SK-N-SH (cell line): ENCODE data around the gene PEX14. TPM values are rescaled to one million over a fixed set of nuclear protein-coding genes. Genes with fewer than 3 reads are reported as not detected.
A peak's percentile ranks its signal among the peaks of the same experiment; 100 is the strongest.

ENCODE experiments used
- CTCF ChIA-PET: fragments of 300-600, 350-600 bp; formaldehyde crosslinking; extraction: SDS; loops from one replicate; lab custom pipeline; 2021; lab: Yijun Ruan, JAX
- POLR2A ChIA-PET: fragments of 350-600 bp; sonication (Branson Sonifier 250); formaldehyde crosslinking; extraction: SDS; loops from one replicate; lab custom pipeline; 2020; ENCODE audit warnings: antibody characterized with exemption, inconsistent platforms; lab: Yijun Ruan, JAX
- DNase-seq: peaks from one replicate; pipeline ENCODE4 v3.0.0; 2012
- H2AFZ ChIP-seq: fragments of 200-600 bp; sonication (generic); 2 replicates; pipeline ENCODE4 v1.8.1; 2016; ENCODE audit warnings: antibody characterized with exemption, mild to moderate bottlenecking, low read depth
- H3F3A ChIP-seq: fragments of 200-600 bp; sonication (generic); replicated peaks from 2 replicates; pipeline ENCODE3; 2016; ENCODE audit warnings: antibody characterized with exemption, mild to moderate bottlenecking; ENCODE audit not compliant: insufficient read depth
- H3K27ac ChIP-seq, 2 experiments: fragments of 200-500 bp in 1 of 2; fragments of 200-600 bp in 1 of 2; sonication (Bioruptor generic) in 1 of 2; sonication (generic), shearing (Covaris generic) in 1 of 2; 2 replicates each; pipeline versions ENCODE4 v1.5.1 to v1.6.1; 2014 to 2016; ENCODE audit warnings: low read depth in 2 of 2, inconsistent platforms in 1 of 2, low read length in 1 of 2, mild to moderate bottlenecking in 1 of 2, mixed read lengths in 1 of 2
- H3K27me3 ChIP-seq: fragments of 200-600 bp; sonication (generic), shearing (Covaris generic); 2 replicates; pipeline ENCODE4 v1.6.1; 2016; ENCODE audit warnings: mixed run types; ENCODE audit not compliant: insufficient read depth
- H3K36me3 ChIP-seq, 2 experiments: fragments of 200-500 bp in 1 of 2; fragments of 200-600 bp in 1 of 2; sonication (Bioruptor generic) in 1 of 2; sonication (generic) in 1 of 2; replicated peaks in 1 of 2; 2 replicates each; pipeline versions ENCODE3 to v1.5.1; 2014 to 2016; ENCODE audit warnings: low read length in 1 of 2, mild to moderate bottlenecking in 1 of 2; ENCODE audit not compliant: insufficient read depth in 2 of 2, control insufficient read depth in 1 of 2
- H3K4me1 ChIP-seq, 2 experiments: fragments of 200-500 bp in 1 of 2; fragments of 200-600 bp in 1 of 2; sonication (Bioruptor generic) in 1 of 2; sonication (generic), shearing (Covaris generic) in 1 of 2; 2 replicates each; pipeline versions ENCODE4 v1.5.1 to v1.6.1; 2014 to 2016; ENCODE audit warnings: low read depth in 1 of 2, low read length in 1 of 2, mixed run types in 1 of 2; ENCODE audit not compliant: insufficient read depth in 2 of 2, control insufficient read depth in 1 of 2
- H3K4me2 ChIP-seq: fragments of 200-600 bp; sonication (generic), shearing (Covaris generic); 2 replicates; pipeline ENCODE4 v1.6.1; 2017; ENCODE audit warnings: mixed run types
- H3K4me3 ChIP-seq, 2 experiments: fragments of 200-500 bp in 1 of 2; fragments of 200-600 bp in 1 of 2; sonication (Bioruptor generic) in 1 of 2; sonication (generic), shearing (Covaris generic) in 1 of 2; 2 replicates each; pipeline versions ENCODE4 v1.5.1 to v1.8.1; 2014 to 2016; ENCODE audit warnings: low read depth in 2 of 2, inconsistent platforms in 1 of 2, low read length in 1 of 2, mild to moderate bottlenecking in 1 of 2, mixed read lengths in 1 of 2, moderate library complexity in 1 of 2
- H3K79me2 ChIP-seq: fragments of 200-600 bp; sonication (generic); 2 replicates; pipeline ENCODE4 v1.8.1; 2017; ENCODE audit warnings: mild to moderate bottlenecking; ENCODE audit not compliant: insufficient read depth
- H3K9ac ChIP-seq: fragments of 200-600 bp; sonication (generic); 2 replicates; pipeline ENCODE4 v1.6.1; 2017; ENCODE audit warnings: mixed run types
- H3K9me2 ChIP-seq: fragments of 200-600 bp; sonication (generic); 2 replicates; pipeline ENCODE4 v1.6.1; 2017; ENCODE audit warnings: mixed run types
- H3K9me3 ChIP-seq: fragments of 200-600 bp; sonication (generic); 2 replicates; pipeline ENCODE4 v1.6.1; 2017; ENCODE audit warnings: mixed run types, mild to moderate bottlenecking, moderate library complexity
- H4K20me1 ChIP-seq: fragments of 200-600 bp; sonication (generic); 2 replicates; pipeline ENCODE4 v1.6.1; 2017; ENCODE audit warnings: mild to moderate bottlenecking, mixed run types; ENCODE audit not compliant: insufficient read depth
- FOSL2 ChIP-seq: IDR thresholded peaks from 2 replicates; pipeline ENCODE4 v1.4.0; 2012; ENCODE audit warnings: low read depth, mild to moderate bottlenecking, moderate library complexity, borderline replicate concordance
- GABPA ChIP-seq: IDR thresholded peaks from 2 replicates; pipeline ENCODE4 v1.4.0; 2012; ENCODE audit warnings: low read depth, mild to moderate bottlenecking
- JUND ChIP-seq: IDR thresholded peaks from 2 replicates; pipeline ENCODE4 v1.4.0; 2012
- MEF2A ChIP-seq: IDR thresholded peaks from 2 replicates; pipeline ENCODE4 v1.4.0; 2012; ENCODE audit warnings: low read depth, borderline replicate concordance
- MXI1 ChIP-seq: IDR thresholded peaks from 2 replicates; pipeline ENCODE4 v1.6.1; 2012; ENCODE audit warnings: mild to moderate bottlenecking, low read depth, low read length, improper control_type of control experiment
- POLR2AphosphoS5 ChIP-seq: IDR thresholded peaks from 2 replicates; pipeline ENCODE4 v1.6.1; 2012; ENCODE audit warnings: low read depth, low read length
- RFX5 ChIP-seq: IDR thresholded peaks from 2 replicates; pipeline ENCODE4 v1.6.1; 2012; ENCODE audit warnings: mild to moderate bottlenecking, improper control_type of control experiment, low read length
- SMC3 ChIP-seq: IDR thresholded peaks from 2 replicates; pipeline ENCODE4 v1.6.1; 2012; ENCODE audit warnings: low read depth, low read length, improper control_type of control experiment
- TAF1 ChIP-seq: IDR thresholded peaks from 2 replicates; pipeline ENCODE4 v1.6.1; 2012; ENCODE audit warnings: low read depth, mild to moderate bottlenecking, low read length, moderate library complexity, borderline replicate concordance
- TEAD4 ChIP-seq: IDR thresholded peaks from 2 replicates; pipeline ENCODE4 v1.4.0; 2012; ENCODE audit warnings: mild to moderate bottlenecking, borderline replicate concordance; ENCODE audit not compliant: insufficient read depth
- WGBS: methylation state at CpG from one replicate; pipeline ENCODE4 v1.1.6; 2017; ENCODE audit warnings: low lambda C conversion rate; 5-methylcytosine and 5-hydroxymethylcytosine counted together
- polyA plus RNA-seq, 3 experiments: library from polyadenylated mRNA; depleted of rRNA; stranded (reverse); fragments of >200 nt; gene quantifications; 2 replicates each; pipeline ENCODE4 v1.2.3, GENCODE V29; 2012
- TF ChIP-seq, protein P1 (sequence below): IDR thresholded peaks from 2 replicates; pipeline ENCODE4 v1.6.1; 2012; ENCODE audit warnings: mild to moderate bottlenecking, low read depth, low read length, moderate library complexity
- TF ChIP-seq, protein P2 (sequence below): fragments of 200-600 bp; sonication (generic); IDR thresholded peaks from 2 replicates; pipeline ENCODE4 v1.6.1; 2017; ENCODE audit warnings: antibody characterized with exemption, mild to moderate bottlenecking, moderate library complexity

Gene PEX14
- polyA plus RNA-seq, 1 of the 3 experiments (the other 2 are of a cell fraction): 36.2 TPM

DNA sequence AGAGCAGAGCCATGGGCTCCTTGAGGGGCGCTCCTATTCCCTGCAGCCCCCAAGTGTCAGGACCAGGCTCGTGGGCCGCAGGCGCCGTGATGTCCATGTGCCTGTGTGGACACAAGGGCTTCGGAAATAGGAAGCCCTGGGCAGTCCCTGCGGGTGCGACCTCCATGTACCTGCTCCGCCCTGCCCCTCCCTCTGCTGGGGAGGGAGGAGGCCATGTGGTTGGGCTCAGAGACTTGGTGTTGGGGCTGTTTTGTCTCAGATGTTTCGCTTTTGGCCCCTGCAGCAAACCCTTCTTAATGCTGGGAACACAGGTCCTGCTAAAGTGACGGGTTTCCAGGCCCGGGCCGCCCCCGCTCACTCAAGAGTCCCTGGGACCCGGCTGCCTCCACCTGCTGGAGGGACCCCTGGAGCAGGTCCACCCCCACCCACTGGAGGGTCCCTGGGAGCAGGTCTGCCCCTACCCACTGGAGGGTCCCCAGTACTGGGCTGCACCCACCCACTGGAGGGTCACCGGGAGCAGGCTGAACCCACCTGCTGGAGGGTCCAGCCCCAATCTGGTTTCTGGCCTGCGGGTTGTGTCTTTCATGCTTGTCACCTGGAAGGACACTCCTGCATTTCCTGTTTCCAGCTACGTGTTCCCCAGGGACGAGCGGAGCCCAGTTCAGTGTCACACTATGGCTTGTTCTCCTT lies 156.5 kb downstream of the PEX14 start:
- CTCF ChIA-PET: interaction anchor here (0.6 to 1.5 kb wide), 3 partner anchors 13 to 236 kb away, joined by 3 read pairs; no protein-coding TSS in a partner anchor
- Histone ChIP-seq H3K9me2 (no peaks in the 10 kb centered on the region), H3F3A (no peaks in the 10 kb centered on the region), H3K79me2 (no peaks in the 10 kb centered on the region), H2AFZ (no peak overlapping the region), H3K27ac (no peak overlapping the region; a peak in 1 of 4 replicates), H3K9me3 (no peaks in the 10 kb centered on the region), H3K36me3 (peaks cover 0 to 5% of the 10 kb centered on the region in 2 experiments), H3K4me1 (peaks cover 5 to 28% of the 10 kb centered on the region in 2 experiments; a peak in 2 of 4 replicates), H3K4me2 (no peak overlapping the region), H4K20me1 (no peaks in the 10 kb centered on the region), H3K4me3 (no peak overlapping the region), H3K27me3 (no peaks in the 10 kb centered on the region), H3K9ac (no peak overlapping the region)
- peak; percentile 36 for DNase-seq
- TF ChIP-seq POLR2AphosphoS5 (no peak), SMC3 (no peak), RFX5 (no peak), GABPA (no peak), FOSL2 (no peak), JUND (no peak), MEF2A (no peak), MXI1 (no peak)
- WGBS: 95% methylated on average over 15 of the region's 20 CpGs
- POLR2A ChIA-PET: no interaction called here

DNA sequence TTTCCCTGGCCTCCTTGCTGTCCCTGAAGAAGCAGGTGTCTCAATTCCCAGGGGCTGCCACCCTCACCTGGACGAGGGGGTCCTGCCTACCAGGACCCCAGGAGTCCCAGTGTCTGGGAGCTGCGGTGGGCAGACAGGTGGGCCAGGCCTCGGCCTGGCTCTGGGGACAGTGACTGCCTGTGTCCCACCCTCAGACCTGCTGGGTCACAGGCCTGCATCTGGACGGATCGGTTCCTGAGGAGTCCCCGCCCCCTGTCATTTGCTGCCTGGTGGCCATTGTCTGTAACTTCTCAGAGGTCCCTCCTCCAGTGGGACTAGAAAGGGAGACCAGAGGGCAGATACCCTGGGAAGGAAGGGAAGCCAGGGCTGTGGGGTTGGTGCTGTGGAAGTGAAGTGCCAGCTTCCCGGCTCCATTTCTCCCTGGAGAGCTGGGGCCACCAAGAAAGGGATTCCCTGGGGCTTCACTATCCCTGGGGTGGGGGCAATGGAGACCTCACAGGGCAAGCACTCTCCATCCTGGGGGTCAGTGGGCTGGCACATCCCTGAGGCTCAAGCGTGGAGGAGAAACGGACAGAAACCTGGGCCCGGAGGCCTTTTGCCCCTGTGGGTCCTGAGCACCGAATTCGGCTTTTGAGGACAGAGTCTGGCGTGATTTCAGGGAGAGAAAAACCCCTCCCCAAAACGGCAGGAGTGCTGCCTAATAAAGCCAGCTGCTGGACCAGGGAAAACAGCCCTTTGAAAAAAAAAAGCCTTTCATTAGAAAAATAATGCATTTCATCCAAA lies 157.3 kb downstream of the PEX14 start:
- POLR2A ChIA-PET: no interaction called here
- H3K4me1 ChIP-seq: peaks cover 5 to 23% of the 10 kb centered on the region in 2 experiments; a peak in 2 of 4 replicates
- CTCF ChIA-PET: interaction anchor here (0.6 to 1.5 kb wide), 3 partner anchors 13 to 235 kb away, joined by 3 read pairs; no protein-coding TSS in a partner anchor
- TF ChIP-seq TAF1: no peak
- TF ChIP-seq, protein P1, sequence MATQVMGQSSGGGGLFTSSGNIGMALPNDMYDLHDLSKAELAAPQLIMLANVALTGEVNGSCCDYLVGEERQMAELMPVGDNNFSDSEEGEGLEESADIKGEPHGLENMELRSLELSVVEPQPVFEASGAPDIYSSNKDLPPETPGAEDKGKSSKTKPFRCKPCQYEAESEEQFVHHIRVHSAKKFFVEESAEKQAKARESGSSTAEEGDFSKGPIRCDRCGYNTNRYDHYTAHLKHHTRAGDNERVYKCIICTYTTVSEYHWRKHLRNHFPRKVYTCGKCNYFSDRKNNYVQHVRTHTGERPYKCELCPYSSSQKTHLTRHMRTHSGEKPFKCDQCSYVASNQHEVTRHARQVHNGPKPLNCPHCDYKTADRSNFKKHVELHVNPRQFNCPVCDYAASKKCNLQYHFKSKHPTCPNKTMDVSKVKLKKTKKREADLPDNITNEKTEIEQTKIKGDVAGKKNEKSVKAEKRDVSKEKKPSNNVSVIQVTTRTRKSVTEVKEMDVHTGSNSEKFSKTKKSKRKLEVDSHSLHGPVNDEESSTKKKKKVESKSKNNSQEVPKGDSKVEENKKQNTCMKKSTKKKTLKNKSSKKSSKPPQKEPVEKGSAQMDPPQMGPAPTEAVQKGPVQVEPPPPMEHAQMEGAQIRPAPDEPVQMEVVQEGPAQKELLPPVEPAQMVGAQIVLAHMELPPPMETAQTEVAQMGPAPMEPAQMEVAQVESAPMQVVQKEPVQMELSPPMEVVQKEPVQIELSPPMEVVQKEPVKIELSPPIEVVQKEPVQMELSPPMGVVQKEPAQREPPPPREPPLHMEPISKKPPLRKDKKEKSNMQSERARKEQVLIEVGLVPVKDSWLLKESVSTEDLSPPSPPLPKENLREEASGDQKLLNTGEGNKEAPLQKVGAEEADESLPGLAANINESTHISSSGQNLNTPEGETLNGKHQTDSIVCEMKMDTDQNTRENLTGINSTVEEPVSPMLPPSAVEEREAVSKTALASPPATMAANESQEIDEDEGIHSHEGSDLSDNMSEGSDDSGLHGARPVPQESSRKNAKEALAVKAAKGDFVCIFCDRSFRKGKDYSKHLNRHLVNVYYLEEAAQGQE: no peak
- TF ChIP-seq, protein P2, sequence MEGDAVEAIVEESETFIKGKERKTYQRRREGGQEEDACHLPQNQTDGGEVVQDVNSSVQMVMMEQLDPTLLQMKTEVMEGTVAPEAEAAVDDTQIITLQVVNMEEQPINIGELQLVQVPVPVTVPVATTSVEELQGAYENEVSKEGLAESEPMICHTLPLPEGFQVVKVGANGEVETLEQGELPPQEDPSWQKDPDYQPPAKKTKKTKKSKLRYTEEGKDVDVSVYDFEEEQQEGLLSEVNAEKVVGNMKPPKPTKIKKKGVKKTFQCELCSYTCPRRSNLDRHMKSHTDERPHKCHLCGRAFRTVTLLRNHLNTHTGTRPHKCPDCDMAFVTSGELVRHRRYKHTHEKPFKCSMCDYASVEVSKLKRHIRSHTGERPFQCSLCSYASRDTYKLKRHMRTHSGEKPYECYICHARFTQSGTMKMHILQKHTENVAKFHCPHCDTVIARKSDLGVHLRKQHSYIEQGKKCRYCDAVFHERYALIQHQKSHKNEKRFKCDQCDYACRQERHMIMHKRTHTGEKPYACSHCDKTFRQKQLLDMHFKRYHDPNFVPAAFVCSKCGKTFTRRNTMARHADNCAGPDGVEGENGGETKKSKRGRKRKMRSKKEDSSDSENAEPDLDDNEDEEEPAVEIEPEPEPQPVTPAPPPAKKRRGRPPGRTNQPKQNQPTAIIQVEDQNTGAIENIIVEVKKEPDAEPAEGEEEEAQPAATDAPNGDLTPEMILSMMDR: no peak
- TF ChIP-seq TEAD4: no peak
- no peak overlapping the region for H2AFZ ChIP-seq
- 92% methylated on average over 11 of the region's 14 CpGs for WGBS
- peak; percentile 81 for DNase-seq
- no peak overlapping the region for H3K4me2 ChIP-seq
- H3K27me3 ChIP-seq: no peaks in the 10 kb centered on the region
- H3K27ac ChIP-seq: no peak overlapping the region; a peak in 1 of 4 replicates
- H3F3A ChIP-seq: no peaks in the 10 kb centered on the region
- H3K9me3 ChIP-seq: no peaks in the 10 kb centered on the region
- no peaks in the 10 kb centered on the region for H3K79me2 ChIP-seq
- H4K20me1 ChIP-seq: no peaks in the 10 kb centered on the region
- peaks cover 0 to 5% of the 10 kb centered on the region in 2 experiments for H3K36me3 ChIP-seq
- no peak overlapping the region for H3K4me3 ChIP-seq
- H3K9me2 ChIP-seq: no peaks in the 10 kb centered on the region
- H3K9ac ChIP-seq: no peak overlapping the region
